ENCODE data around the gene ARFGEF2. TPM values are rescaled to one million over a fixed set of nuclear protein-coding genes. Genes with fewer than 3 reads are reported as not detected.

Gene ARFGEF2
- total and polyA plus RNA-seq, 7 donors: 7.8 to 36.1 (median 22.8) TPM

- no peak for DNase-seq
- ATAC-seq: no peak
- TF ChIP-seq CTCF (IDR thresholded peaks at IDR 0.05): no peak
- H3K36me3 ChIP-seq (ENCODE audit: insufficient read depth in 1 of 2, low read depth in 1 of 2): peaks cover 13 to 99% of the 10 kb centered on the region in 2 donors
- H3K27me3 ChIP-seq (ENCODE audit: insufficient read depth in 3 of 3, low read length in 2 of 3): no peaks in the 10 kb centered on the region
- no peaks in the 10 kb centered on the region for H3K4me1 ChIP-seq
- intact Hi-C loops (cut with DNase I): no loop called here
- 64 to 79% (median 73%) methylated on average over 2 of the region's 2 CpGs for WGBS, 3 donors
- H3K4me3 ChIP-seq: no peak overlapping the region
- H3K9me3 ChIP-seq: no peaks in the 10 kb centered on the region
- H3K27ac ChIP-seq: no peak overlapping the region
Observed at GRCh38 chr20:49028684-49029083, 107.2 kb downstream of the ARFGEF2 start.

GRCh38 chr20:49029203-49029602 is 107.7 kb downstream of the ARFGEF2 start:
- WGBS, 3 donors: 92 to 100% (median 94%) methylated on average over 1 of the region's 1 CpG
- no peaks in the 10 kb centered on the region for H3K27me3 ChIP-seq (ENCODE audit: insufficient read depth in 3 of 3, low read length in 2 of 3)
- TF ChIP-seq CTCF (IDR thresholded peaks at IDR 0.05): no peak
- no peak overlapping the region for H3K27ac ChIP-seq
- DNase-seq: no peak
- no peaks in the 10 kb centered on the region for H3K4me1 ChIP-seq
- H3K4me3 ChIP-seq: no peak overlapping the region
- ATAC-seq: no peak
- intact Hi-C loops (cut with DNase I): no loop called here
- peaks cover 10 to 99% of the 10 kb centered on the region in 2 donors for H3K36me3 ChIP-seq (ENCODE audit: insufficient read depth in 1 of 2, low read depth in 1 of 2)
- no peaks in the 10 kb centered on the region for H3K9me3 ChIP-seq

GRCh38 chr20:49030954-49031619 is 109.6 kb downstream of the ARFGEF2 start:
- H3K27ac ChIP-seq: no peak overlapping the region
- 56 to 78% (median 63%) methylated on average over 6 of the region's 6 CpGs for WGBS, 3 donors
- intact Hi-C loops (cut with DNase I): no loop called here
- ATAC-seq (peak in 2 of 4 donors; percentile 35 to 37), DNase-seq (no peak)
- no peaks in the 10 kb centered on the region for H3K9me3 ChIP-seq
- H3K4me3 ChIP-seq: no peak overlapping the region
- no peaks in the 10 kb centered on the region for H3K4me1 ChIP-seq
- TF ChIP-seq CTCF (IDR thresholded peaks at IDR 0.05): no peak
- H3K27me3 ChIP-seq (ENCODE audit: insufficient read depth in 3 of 3, low read length in 2 of 3): no peaks in the 10 kb centered on the region
- peaks cover 5 to 97% of the 10 kb centered on the region in 2 donors for H3K36me3 ChIP-seq (ENCODE audit: insufficient read depth in 1 of 2, low read depth in 1 of 2)

DNA sequence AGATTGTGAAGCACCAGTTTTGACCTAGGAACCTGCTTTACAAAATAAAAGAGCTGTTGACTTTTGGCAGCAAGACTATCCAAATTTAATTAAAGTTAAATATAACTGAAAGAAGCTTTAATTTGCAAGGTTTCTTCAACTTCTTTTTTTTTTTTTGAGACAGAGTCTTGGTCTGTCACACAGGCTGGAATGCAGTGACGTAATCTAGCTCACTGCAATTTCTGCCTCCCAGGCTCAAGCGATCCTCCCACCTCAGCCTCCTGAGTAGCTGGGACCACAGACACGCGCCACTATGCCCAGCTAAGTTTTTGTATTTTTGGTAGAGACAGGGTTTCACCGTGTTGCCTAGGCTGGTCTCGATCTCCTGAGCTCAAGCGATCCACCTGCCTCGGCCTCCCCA is 110.9 kb downstream of the ARFGEF2 start:
- Histone ChIP-seq H3K4me1 (no peaks in the 10 kb centered on the region), H3K9me3 (no peaks in the 10 kb centered on the region), H3K4me3 (no peak overlapping the region), H3K27ac (no peak overlapping the region), H3K36me3 (ENCODE audit: insufficient read depth in 1 of 2, low read depth in 1 of 2) (peaks cover 5 to 92% of the 10 kb centered on the region in 2 donors), H3K27me3 (ENCODE audit: insufficient read depth in 3 of 3, low read length in 2 of 3) (no peaks in the 10 kb centered on the region)
- TF ChIP-seq CTCF (IDR thresholded peaks at IDR 0.05): no peak
- intact Hi-C loops (cut with DNase I): no loop called here
- WGBS, 3 donors: 96 to 97% (median 96%) methylated on average over 8 of the region's 8 CpGs
- ATAC-seq: no peak
- no peak for DNase-seq
